ENCODE results near the gene HP1BP3.

The HP1BP3 gene

DNA sequence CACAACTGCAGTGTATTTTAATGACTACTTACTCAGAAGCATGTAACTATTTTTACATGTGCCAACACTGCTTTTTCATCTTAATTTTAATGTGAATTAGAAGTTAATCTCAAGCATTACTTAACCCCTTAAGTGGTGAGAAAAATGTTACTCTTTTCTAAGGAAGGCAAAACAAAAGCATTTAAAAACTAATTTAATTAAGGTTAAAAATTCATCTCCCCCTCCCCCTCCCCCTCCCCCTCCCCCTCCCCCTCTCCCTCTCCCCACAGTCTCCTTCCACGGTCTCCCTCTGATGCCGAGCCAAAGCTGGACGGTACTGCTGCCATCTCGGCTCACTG, 27.4 kb upstream of the HP1BP3 start:
- Histone ChIP-seq H2AFZ (ENCODE audit: low read length) (no peak overlapping the region), H3K79me2 (ENCODE audit: insufficient read depth, low read length) (no peaks in the 10 kb centered on the region), H3K9ac (ENCODE audit: low read length) (no peak overlapping the region), H3K4me2 (ENCODE audit: low read length) (no peak overlapping the region), H3K4me3 (ENCODE audit: low read depth, low read length, poor library complexity, severe bottlenecking) (no peak overlapping the region), H4K20me1 (ENCODE audit: insufficient read depth, low read length) (no peaks in the 10 kb centered on the region), H3K9me2 (ENCODE audit: low read depth, low read length) (no peaks in the 10 kb centered on the region), H3K27me3 (ENCODE audit: insufficient read depth, low read length) (no peaks in the 10 kb centered on the region), H3K27ac (ENCODE audit: low read depth, low read length, poor library complexity, severe bottlenecking) (no peak overlapping the region), H3K9me3 (ENCODE audit: low read length) (no peaks in the 10 kb centered on the region), H3K36me3 (ENCODE audit: insufficient read depth, low read length) (peaks cover 37% of the 10 kb centered on the region), H3F3A (ENCODE audit: insufficient read depth, low read length) (no peaks in the 10 kb centered on the region), H3K4me1 (ENCODE audit: insufficient read depth, low read length, severe bottlenecking) (no peaks in the 10 kb centered on the region)
- no peak for TF ChIP-seq EZH2 (IDR thresholded peaks at IDR 0.05; ENCODE audit: borderline replicate concordance, low read length)
- TF ChIP-seq, protein P1, sequence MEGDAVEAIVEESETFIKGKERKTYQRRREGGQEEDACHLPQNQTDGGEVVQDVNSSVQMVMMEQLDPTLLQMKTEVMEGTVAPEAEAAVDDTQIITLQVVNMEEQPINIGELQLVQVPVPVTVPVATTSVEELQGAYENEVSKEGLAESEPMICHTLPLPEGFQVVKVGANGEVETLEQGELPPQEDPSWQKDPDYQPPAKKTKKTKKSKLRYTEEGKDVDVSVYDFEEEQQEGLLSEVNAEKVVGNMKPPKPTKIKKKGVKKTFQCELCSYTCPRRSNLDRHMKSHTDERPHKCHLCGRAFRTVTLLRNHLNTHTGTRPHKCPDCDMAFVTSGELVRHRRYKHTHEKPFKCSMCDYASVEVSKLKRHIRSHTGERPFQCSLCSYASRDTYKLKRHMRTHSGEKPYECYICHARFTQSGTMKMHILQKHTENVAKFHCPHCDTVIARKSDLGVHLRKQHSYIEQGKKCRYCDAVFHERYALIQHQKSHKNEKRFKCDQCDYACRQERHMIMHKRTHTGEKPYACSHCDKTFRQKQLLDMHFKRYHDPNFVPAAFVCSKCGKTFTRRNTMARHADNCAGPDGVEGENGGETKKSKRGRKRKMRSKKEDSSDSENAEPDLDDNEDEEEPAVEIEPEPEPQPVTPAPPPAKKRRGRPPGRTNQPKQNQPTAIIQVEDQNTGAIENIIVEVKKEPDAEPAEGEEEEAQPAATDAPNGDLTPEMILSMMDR (IDR thresholded peaks at IDR 0.05; ENCODE audit: low read length), result no peak

DNA sequence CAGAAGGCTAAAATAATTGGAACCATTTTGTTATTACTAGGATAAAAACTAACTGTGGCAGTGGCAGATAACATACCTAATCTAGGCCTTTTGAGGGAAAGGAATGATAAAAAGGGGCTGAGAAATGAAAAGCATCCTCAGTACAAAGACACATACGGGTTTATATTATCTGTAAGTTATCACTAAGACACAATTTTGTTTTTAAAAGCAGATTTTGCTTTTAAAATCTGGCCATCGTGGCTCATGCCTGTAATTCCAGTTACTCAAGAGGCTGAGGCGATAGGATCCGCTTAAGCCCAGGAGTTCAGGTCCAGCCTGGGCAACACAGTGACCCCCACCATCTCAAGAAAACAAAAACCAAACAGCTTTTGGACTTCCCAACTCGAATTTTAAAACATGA, 24.8 kb upstream of the HP1BP3 start:
- no peak overlapping the region for H3K4me3 ChIP-seq (ENCODE audit: low read depth, low read length, poor library complexity, severe bottlenecking)
- no peak overlapping the region for H2AFZ ChIP-seq (ENCODE audit: low read length)
- H3K9me3 ChIP-seq (ENCODE audit: low read length), result no peaks in the 10 kb centered on the region
- H3K4me2 ChIP-seq (ENCODE audit: low read length), result no peak overlapping the region
- H3K79me2 ChIP-seq (ENCODE audit: insufficient read depth, low read length), result no peaks in the 10 kb centered on the region
- TF ChIP-seq, protein P1 (IDR thresholded peaks at IDR 0.05; ENCODE audit: low read length), result no peak
- no peak for TF ChIP-seq EZH2 (IDR thresholded peaks at IDR 0.05; ENCODE audit: borderline replicate concordance, low read length)
- H3K36me3 ChIP-seq (ENCODE audit: insufficient read depth, low read length), result peaks cover 34% of the 10 kb centered on the region
- H3K9ac ChIP-seq (ENCODE audit: low read length), result no peak overlapping the region
- H3F3A ChIP-seq (ENCODE audit: insufficient read depth, low read length), result no peaks in the 10 kb centered on the region
- H3K27me3 ChIP-seq (ENCODE audit: insufficient read depth, low read length), result no peaks in the 10 kb centered on the region
- H4K20me1 ChIP-seq (ENCODE audit: insufficient read depth, low read length), result no peaks in the 10 kb centered on the region
- no peaks in the 10 kb centered on the region for H3K4me1 ChIP-seq (ENCODE audit: insufficient read depth, low read length, severe bottlenecking)
- H3K9me2 ChIP-seq (ENCODE audit: low read depth, low read length), result no peaks in the 10 kb centered on the region
- H3K27ac ChIP-seq (ENCODE audit: low read depth, low read length, poor library complexity, severe bottlenecking), result no peak overlapping the region

DNA sequence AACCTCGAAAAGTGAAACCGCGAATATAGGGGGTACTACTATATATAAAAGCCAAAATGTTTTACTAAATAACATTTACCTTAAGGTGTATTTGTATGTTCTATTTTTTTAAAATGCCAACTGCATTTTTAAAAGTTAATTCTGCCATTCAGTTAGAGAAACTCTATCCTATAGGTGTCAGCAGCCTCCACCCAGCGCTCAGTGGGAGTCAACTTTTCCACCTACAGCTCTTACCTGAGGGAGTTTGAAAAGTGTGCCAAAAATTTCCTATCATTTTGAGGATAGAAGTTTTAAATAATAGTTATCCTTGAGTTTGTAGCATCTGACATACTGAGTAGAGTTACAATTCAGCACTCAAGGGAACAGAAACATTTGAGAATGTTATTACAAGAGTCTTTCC, 6.1 kb upstream of the HP1BP3 start:
- Histone ChIP-seq H3K4me1 (ENCODE audit: insufficient read depth, low read length, severe bottlenecking) (no peaks in the 10 kb centered on the region), H3K9me3 (ENCODE audit: low read length) (no peaks in the 10 kb centered on the region), H3K4me3 (ENCODE audit: low read depth, low read length, poor library complexity, severe bottlenecking) (no peak overlapping the region), H2AFZ (ENCODE audit: low read length) (no peak overlapping the region), H3K9ac (ENCODE audit: low read length) (no peak overlapping the region), H3K27ac (ENCODE audit: low read depth, low read length, poor library complexity, severe bottlenecking) (no peak overlapping the region), H3K4me2 (ENCODE audit: low read length) (no peak overlapping the region), H4K20me1 (ENCODE audit: insufficient read depth, low read length) (no peaks in the 10 kb centered on the region), H3K9me2 (ENCODE audit: low read depth, low read length) (no peaks in the 10 kb centered on the region), H3F3A (ENCODE audit: insufficient read depth, low read length) (no peaks in the 10 kb centered on the region), H3K79me2 (ENCODE audit: insufficient read depth, low read length) (no peaks in the 10 kb centered on the region), H3K36me3 (ENCODE audit: insufficient read depth, low read length) (no peaks in the 10 kb centered on the region), H3K27me3 (ENCODE audit: insufficient read depth, low read length) (no peaks in the 10 kb centered on the region)
- TF ChIP-seq, protein P1 (IDR thresholded peaks at IDR 0.05; ENCODE audit: low read length), result no peak
- TF ChIP-seq EZH2 (IDR thresholded peaks at IDR 0.05; ENCODE audit: borderline replicate concordance, low read length), result no peak

Data from OCI-LY1 (cell line).